AG09309 (cell line): Measurements from ENCODE around the gene ANXA2.

Experiments
- DNase-seq: peaks from one replicate; pipeline ENCODE4 v3.0.0-alpha.2; 2010; ENCODE audit warnings: low read depth
- H3K4me3 ChIP-seq: 2 replicates; pipeline ENCODE4 v1.5.1; 2011; ENCODE audit warnings: mild to moderate bottlenecking, low read depth, low read length, moderate library complexity; ENCODE audit not compliant: control insufficient read depth
- CTCF ChIP-seq: IDR thresholded peaks from 2 replicates; pipeline ENCODE4 v1.5.1; 2011; ENCODE audit warnings: mild to moderate bottlenecking, low read depth, low read length, inconsistent platforms; ENCODE audit not compliant: insufficient read depth, control insufficient read depth; ENCODE audit errors: missing control alignments

The ANXA2 gene

GRCh38 chr15:60372227-60372626 is 25.6 kb downstream of the ANXA2 start:
- DNase-seq, result no peak
- no peak overlapping the region for H3K4me3 ChIP-seq
- no peak for TF ChIP-seq CTCF

GRCh38 chr15:60371175-60372051 is 26.4 kb downstream of the ANXA2 start:
- TF ChIP-seq CTCF, result no peak
- peak; percentile 98 for DNase-seq
- no peak overlapping the region for H3K4me3 ChIP-seq

DNA sequence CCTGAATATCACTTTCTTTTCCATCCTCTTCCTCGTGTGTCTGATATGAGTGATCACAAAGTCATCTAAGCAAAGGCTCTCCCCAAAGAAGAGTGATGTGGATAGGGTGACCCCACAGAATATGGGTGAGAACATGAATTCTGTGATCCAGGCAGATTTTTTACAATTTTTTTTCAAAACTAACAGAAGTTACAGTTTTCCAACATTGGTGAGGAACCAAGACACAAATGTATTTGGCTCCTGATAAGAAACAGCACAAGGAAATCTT is 27.0 kb downstream of the ANXA2 start:
- DNase-seq, result no peak
- no peak for TF ChIP-seq CTCF
- H3K4me3 ChIP-seq, result no peak overlapping the region

DNA sequence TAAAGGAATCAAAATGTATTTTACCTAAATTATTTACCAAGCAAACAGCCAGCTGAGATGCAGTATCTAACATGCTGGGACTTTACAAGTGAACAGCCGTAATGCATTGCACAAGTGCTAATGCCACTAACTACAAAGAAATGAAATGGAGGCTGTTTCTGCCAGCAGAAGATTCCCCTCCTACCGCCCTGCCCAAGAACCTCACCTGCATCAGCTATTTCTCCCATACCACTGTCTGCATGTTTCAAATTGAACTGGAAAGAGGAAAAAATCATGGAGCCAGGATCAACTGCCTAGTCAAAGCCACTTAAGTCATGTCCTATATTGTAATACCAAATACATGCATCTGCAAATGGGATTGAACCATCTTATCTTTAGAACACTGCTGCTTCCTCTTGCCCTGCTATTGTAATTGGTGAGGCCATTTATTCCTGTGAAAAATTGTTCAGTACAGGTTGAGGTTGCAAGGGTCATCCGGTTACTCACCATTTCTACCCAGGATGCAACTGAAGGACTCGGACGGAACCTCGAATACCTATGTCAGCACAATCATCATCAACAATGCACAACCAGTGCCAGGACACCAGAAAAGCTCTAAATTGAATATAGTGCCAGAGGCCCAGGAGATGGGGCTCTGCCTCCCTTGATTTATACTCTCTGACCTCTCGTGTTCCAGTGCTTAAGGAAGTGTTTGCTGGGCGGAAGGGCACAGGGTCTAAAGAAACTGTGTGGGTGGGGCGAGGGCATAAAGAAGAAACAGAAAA is 27.5 kb downstream of the ANXA2 start:
- no peak overlapping the region for H3K4me3 ChIP-seq
- DNase-seq, result no peak
- no peak for TF ChIP-seq CTCF

- DNase-seq, result no peak
- no peak for TF ChIP-seq CTCF
Measured at GRCh38 chr15:60369696-60370095, 28.1 kb downstream of the ANXA2 start.

GRCh38 chr15:60364612-60364924 is 33.2 kb downstream of the ANXA2 start:
- TF ChIP-seq CTCF, result no peak
- DNase-seq, result no peak
- no peak overlapping the region for H3K4me3 ChIP-seq

More at GRCh38 chr15:60369696-60370095, 28.1 kb downstream of the ANXA2 start:
- no peak overlapping the region for H3K4me3 ChIP-seq
